ENCODE data around the gene SENP3. TPM values are rescaled to one million over a fixed set of nuclear protein-coding genes. Genes with fewer than 3 reads are reported as not detected.

SENP3 gene
- total RNA-seq, 1 experiment from 2014 or later = 113 TPM

- no peaks in the 10 kb centered on the region for H3K9me3 ChIP-seq (ENCODE audit: low read depth, low read length, poor library complexity, severe bottlenecking)
- H3K4me3 ChIP-seq (ENCODE audit: low read depth, low read length, poor library complexity, severe bottlenecking) = peak overlapping the region; percentile 92
- H3K27ac ChIP-seq (ENCODE audit: low read depth, low read length, poor library complexity, severe bottlenecking) = peak overlapping the region; percentile 55
- H3K27me3 ChIP-seq (replicated peaks; ENCODE audit: insufficient read depth, low read depth, low read length, poor library complexity) = no peaks in the 10 kb centered on the region
- intact Hi-C loops (cut with micrococcal nuclease; ENCODE audit: unreplicated experiment) = no loop called here
- CTCF ChIA-PET = interaction anchor here (1.3 kb wide), 1 partner anchor 76 kb away, joined by 3 read pairs; the partner anchor contains the start of gene WRAP53
- POLR2A ChIA-PET (ENCODE audit: low non-redundant PET) = no interaction called here
- no TSS peak for BruUV-seq (replicated peaks)
- peaks cover 11% of the 10 kb centered on the region for H3K36me3 ChIP-seq (ENCODE audit: insufficient read depth, low read length, poor library complexity, severe bottlenecking)
- TF ChIP-seq CTCF (conservative IDR thresholded peaks at IDR 0.05; ENCODE audit: low read depth, low read length) = no peak
- no peak for TF ChIP-seq EZH2 (IDR thresholded peaks at IDR 0.05; ENCODE audit: borderline replicate concordance, low read depth, low read length, poor library complexity, severe bottlenecking)
- H3K4me1 ChIP-seq (ENCODE audit: insufficient read depth, low read length, poor library complexity, severe bottlenecking) = peaks cover 20% of the 10 kb centered on the region
- no peak for DNase-seq (ENCODE audit: low spot score)
Measured at GRCh38 chr17:7612294-7612640, 50.5 kb downstream of the SENP3 start.

GRCh38 chr17:7613769-7614424 lies 52.2 kb downstream of the SENP3 start:
- no peak for TF ChIP-seq CTCF (conservative IDR thresholded peaks at IDR 0.05; ENCODE audit: low read depth, low read length)
- no peak for TF ChIP-seq EZH2 (IDR thresholded peaks at IDR 0.05; ENCODE audit: borderline replicate concordance, low read depth, low read length, poor library complexity, severe bottlenecking)
- intact Hi-C loops (cut with micrococcal nuclease; ENCODE audit: unreplicated experiment) = no loop called here
- DNase-seq (ENCODE audit: low spot score) = no peak
- ChIA-PET CTCF (interaction anchor here (2.6 kb wide), 1 partner anchor 73 kb away, joined by 18 read pairs; the partner anchor contains the start of genes TP53 and WRAP53), POLR2A (ENCODE audit: low non-redundant PET) (interaction anchor here (0.6 kb wide), 1 partner anchor 75 kb away, joined by 3 read pairs; the partner anchor contains the start of gene WRAP53)
- TSS peak; percentile 32 for BruUV-seq (replicated peaks)
- H3K27me3 ChIP-seq (replicated peaks; ENCODE audit: insufficient read depth, low read depth, low read length, poor library complexity) = no peaks in the 10 kb centered on the region
- peak overlapping the region; percentile 92 for H3K4me3 ChIP-seq (ENCODE audit: low read depth, low read length, poor library complexity, severe bottlenecking)
- peaks cover 11% of the 10 kb centered on the region for H3K36me3 ChIP-seq (ENCODE audit: insufficient read depth, low read length, poor library complexity, severe bottlenecking)
- peaks cover 20% of the 10 kb centered on the region for H3K4me1 ChIP-seq (ENCODE audit: insufficient read depth, low read length, poor library complexity, severe bottlenecking)
- peak overlapping the region; percentile 91 for H3K27ac ChIP-seq (ENCODE audit: low read depth, low read length, poor library complexity, severe bottlenecking)
- no peaks in the 10 kb centered on the region for H3K9me3 ChIP-seq (ENCODE audit: low read depth, low read length, poor library complexity, severe bottlenecking)

GRCh38 chr17:7614425-7615264 lies 52.9 kb downstream of the SENP3 start, which contains the start of gene FXR2:
Gene FXR2 (minus strand): TSS chr17:7614897. CDS start chr17:7614532, 365 bp downstream.
- intact Hi-C loops (cut with micrococcal nuclease; ENCODE audit: unreplicated experiment) = no loop called here
- POLR2A ChIA-PET (ENCODE audit: low non-redundant PET) = interaction anchor here (0.6 to 1.0 kb wide), 3 partner anchors 41 to 772 kb away, joined by 3 read pairs; partner anchors contain the start of gene TP53

More at GRCh38 chr17:7614425-7615264, 52.9 kb downstream of the SENP3 start, which contains the start of gene FXR2:
- Histone ChIP-seq H3K4me3 (ENCODE audit: low read depth, low read length, poor library complexity, severe bottlenecking) (peak within 1 kb of the TSS; percentile 92), H3K27ac (ENCODE audit: low read depth, low read length, poor library complexity, severe bottlenecking) (peak within 1 kb of the TSS; percentile 91), H3K4me1 (ENCODE audit: insufficient read depth, low read length, poor library complexity, severe bottlenecking) (peaks cover 20% of the 10 kb centered on the region), H3K9me3 (ENCODE audit: low read depth, low read length, poor library complexity, severe bottlenecking) (no peaks in the 10 kb centered on the region), H3K36me3 (ENCODE audit: insufficient read depth, low read length, poor library complexity, severe bottlenecking) (peaks cover 11% of the 10 kb centered on the region), H3K27me3 (replicated peaks; ENCODE audit: insufficient read depth, low read depth, low read length, poor library complexity) (no peaks in the 10 kb centered on the region)
- DNase-seq (ENCODE audit: low spot score) = peak; percentile 100
- CTCF ChIA-PET = interaction anchor here (0.5 to 2.6 kb wide), 4 partner anchors 13 to 1125 kb away, joined by 4 to 18 read pairs (median 6); partner anchors contain the start of genes SAT2, TP53 and WRAP53
- BruUV-seq (replicated peaks) = no TSS peak
- TF ChIP-seq CTCF (conservative IDR thresholded peaks at IDR 0.05; ENCODE audit: low read depth, low read length) (peak; percentile 65), EZH2 (IDR thresholded peaks at IDR 0.05; ENCODE audit: borderline replicate concordance, low read depth, low read length, poor library complexity, severe bottlenecking) (no peak)
